AG09309 (cell line): Measurements from ENCODE around the gene ELF1.
"Not testable (repeated sequence)": the region's sequence is repeated elsewhere in the genome, so short reads cannot be mapped to it uniquely, and the experiment has no call there.

ENCODE experiments used
- DNase-seq: peaks from one replicate; pipeline ENCODE4 v3.0.0-alpha.2; 2010; ENCODE audit warnings: low read depth
- H3K4me3 ChIP-seq: 2 replicates; pipeline ENCODE4 v1.5.1; 2011; ENCODE audit warnings: mild to moderate bottlenecking, low read depth, low read length, moderate library complexity; ENCODE audit not compliant: control insufficient read depth
- TF ChIP-seq, protein P1 (sequence below): IDR thresholded peaks from 2 replicates; pipeline ENCODE4 v1.5.1; 2011; ENCODE audit warnings: mild to moderate bottlenecking, low read depth, low read length, inconsistent platforms; ENCODE audit not compliant: insufficient read depth, control insufficient read depth; ENCODE audit errors: missing control alignments

Gene ELF1

DNA sequence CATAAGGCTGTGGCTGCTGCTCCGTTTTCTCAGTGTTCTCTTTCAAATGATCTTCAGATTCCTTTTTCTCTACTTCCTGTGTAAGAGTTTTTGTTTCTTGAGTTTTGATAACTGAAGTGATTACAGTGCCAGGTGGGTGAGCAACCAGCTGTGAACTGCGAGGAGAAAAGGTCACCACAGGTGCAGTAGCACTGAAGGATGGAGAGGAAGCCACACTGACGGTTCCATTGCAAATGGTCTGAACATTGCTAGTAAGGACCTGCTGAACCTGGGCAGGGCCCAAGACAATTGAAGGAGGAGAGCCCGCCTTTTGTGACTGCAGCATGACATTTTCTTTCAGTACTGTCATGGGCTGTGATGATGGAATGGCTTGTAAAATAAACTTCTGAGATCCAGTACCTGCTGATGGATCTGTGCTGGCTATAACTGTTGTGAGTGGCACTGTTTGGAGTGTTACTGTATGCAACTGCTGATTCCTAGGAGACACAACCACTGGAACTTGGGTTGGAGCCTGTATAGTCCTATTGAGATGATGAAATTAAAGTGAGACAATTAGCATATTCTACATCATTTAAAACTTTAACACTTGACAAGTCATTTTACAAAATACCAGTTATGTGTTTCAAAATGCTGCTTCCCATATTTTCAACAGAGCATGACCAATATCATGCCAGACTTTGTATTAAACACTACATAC is 85.5 kb downstream of the ELF1 start:
- TF ChIP-seq, protein P1, sequence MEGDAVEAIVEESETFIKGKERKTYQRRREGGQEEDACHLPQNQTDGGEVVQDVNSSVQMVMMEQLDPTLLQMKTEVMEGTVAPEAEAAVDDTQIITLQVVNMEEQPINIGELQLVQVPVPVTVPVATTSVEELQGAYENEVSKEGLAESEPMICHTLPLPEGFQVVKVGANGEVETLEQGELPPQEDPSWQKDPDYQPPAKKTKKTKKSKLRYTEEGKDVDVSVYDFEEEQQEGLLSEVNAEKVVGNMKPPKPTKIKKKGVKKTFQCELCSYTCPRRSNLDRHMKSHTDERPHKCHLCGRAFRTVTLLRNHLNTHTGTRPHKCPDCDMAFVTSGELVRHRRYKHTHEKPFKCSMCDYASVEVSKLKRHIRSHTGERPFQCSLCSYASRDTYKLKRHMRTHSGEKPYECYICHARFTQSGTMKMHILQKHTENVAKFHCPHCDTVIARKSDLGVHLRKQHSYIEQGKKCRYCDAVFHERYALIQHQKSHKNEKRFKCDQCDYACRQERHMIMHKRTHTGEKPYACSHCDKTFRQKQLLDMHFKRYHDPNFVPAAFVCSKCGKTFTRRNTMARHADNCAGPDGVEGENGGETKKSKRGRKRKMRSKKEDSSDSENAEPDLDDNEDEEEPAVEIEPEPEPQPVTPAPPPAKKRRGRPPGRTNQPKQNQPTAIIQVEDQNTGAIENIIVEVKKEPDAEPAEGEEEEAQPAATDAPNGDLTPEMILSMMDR = no peak
- no peak for DNase-seq
- H3K4me3 ChIP-seq = no peak overlapping the region

DNA sequence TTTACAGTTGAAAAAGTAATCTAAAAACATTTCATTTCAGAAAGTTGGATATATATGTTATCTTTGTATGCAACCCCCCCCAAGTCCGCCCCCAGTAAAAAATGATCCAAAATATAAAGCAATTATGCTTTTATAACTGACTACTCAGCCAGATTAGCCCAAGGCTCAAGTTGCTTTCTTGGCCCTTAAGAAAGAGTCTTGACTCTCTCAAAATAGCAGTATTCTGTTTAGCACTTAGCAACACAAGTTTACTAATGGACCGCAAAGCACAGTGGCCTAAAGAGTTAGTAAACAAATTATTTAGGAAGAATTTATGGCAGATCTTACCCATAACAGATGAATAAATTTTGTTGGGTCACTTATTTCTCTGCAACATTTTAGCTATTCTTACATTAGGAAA is 86.9 kb downstream of the ELF1 start:
- no peak overlapping the region for H3K4me3 ChIP-seq
- TF ChIP-seq, protein P1 = no peak

GRCh38 chr13:40931719-40932118 is 87.4 kb downstream of the ELF1 start:
- DNase-seq = no peak
- H3K4me3 ChIP-seq = no peak overlapping the region
- TF ChIP-seq, protein P1 = no peak

More for the DNA sequence above, 86.9 kb downstream of the ELF1 start:
- no peak for DNase-seq

GRCh38 chr13:40929883-40930282 is 89.2 kb downstream of the ELF1 start:
- not testable (repeated sequence) for DNase-seq, H3K4me3 ChIP-seq

DNA sequence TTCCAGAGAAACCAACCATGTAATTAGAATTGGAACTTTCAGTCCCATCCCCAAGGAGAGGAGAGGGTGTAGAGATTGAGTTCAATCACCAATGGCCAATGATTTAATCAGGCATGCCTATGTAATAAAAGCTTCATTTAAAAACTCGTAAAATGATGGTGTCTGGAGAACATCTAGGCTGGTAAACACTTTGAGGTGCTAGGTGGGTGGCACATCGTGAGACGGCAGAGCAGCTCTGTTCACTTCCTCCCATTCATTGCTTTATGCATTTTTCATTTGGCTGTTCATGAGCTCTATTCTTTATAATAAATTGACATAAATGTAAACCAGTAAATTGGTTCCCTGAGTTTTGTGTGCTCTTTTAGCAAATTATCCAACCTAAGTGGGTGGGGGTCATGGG is 90.1 kb downstream of the ELF1 start:
- TF ChIP-seq, protein P1 = no peak
- no peak overlapping the region for H3K4me3 ChIP-seq
- DNase-seq = no peak

GRCh38 chr13:40927929-40928328 is 91.2 kb downstream of the ELF1 start:
- H3K4me3 ChIP-seq = no peak overlapping the region
- DNase-seq = no peak

GRCh38 chr13:40923867-40924266 is 95.2 kb downstream of the ELF1 start:
- TF ChIP-seq, protein P1 = no peak
- no peak for DNase-seq
- no peak overlapping the region for H3K4me3 ChIP-seq

More at GRCh38 chr13:40927929-40928328, 91.2 kb downstream of the ELF1 start:
- TF ChIP-seq, protein P1 = no peak
